Tibial artery (tissue), 4 donors: ENCODE results near the gene ELOB.

Experiments
- DNase-seq, 2 donors: peaks; one replicate each; pipeline ENCODE4 v3.0.0-alpha.2; 2019
- H3K27ac ChIP-seq, 2 donors: fragments of 200-600 bp; sonication (generic) in 1 of 2; 1 replicate in 1 of 2; 2 replicates in 1 of 2; pipeline ENCODE4 v1.5.1; 2018 to 2019; ENCODE audit warnings: mild to moderate bottlenecking in 1 of 2
- H3K27me3 ChIP-seq, 2 donors: fragments of 200-600 bp; sonication (generic) in 1 of 2; one replicate each; pipeline versions ENCODE4 v1.5.1 to v1.6.0; 2016 to 2019
- H3K36me3 ChIP-seq, 3 donors: fragments of 200-600 bp; sonication (generic) in 2 of 3; one replicate each; pipeline ENCODE4 v1.5.1; 2016 to 2019; ENCODE audit warnings: mild to moderate bottlenecking in 2 of 3
- H3K4me1 ChIP-seq, 4 donors: fragments of 200-600 bp; sonication (generic) in 2 of 4; 1 replicate in 3 of 4; 2 replicates in 1 of 4; pipeline ENCODE4 v1.5.1; 2016 to 2019
- H3K4me3 ChIP-seq, 2 donors: fragments of 200-600 bp; sonication (generic) in 1 of 2; 1 replicate in 1 of 2; 2 replicates in 1 of 2; pipeline ENCODE4 v1.5.1; 2018 to 2019; ENCODE audit warnings: mild to moderate bottlenecking in 2 of 2
- H3K9me3 ChIP-seq, 3 donors: fragments of 200-600 bp; sonication (generic) in 1 of 3; one replicate each; pipeline ENCODE4 v1.5.1; 2016 to 2019
- intact Hi-C: fragments of 100-400 bp; cut with DNase I; formaldehyde crosslinking; loops from one replicate; pipeline ENCODE4 v1.15.0; 2023; ENCODE audit warnings: low total_unique reads
- TF ChIP-seq, protein P1 (sequence below), 2 experiments: fragments of 200-600 bp in 1 of 2; fragments of 450-650 bp in 1 of 2; IDR thresholded peaks; one replicate each; pipeline ENCODE4 v1.5.1; 2017 to 2019; ENCODE audit warnings: antibody characterized with exemption in 2 of 2, mild to moderate bottlenecking in 1 of 2, moderate library complexity in 1 of 2

The ELOB gene

DNA sequence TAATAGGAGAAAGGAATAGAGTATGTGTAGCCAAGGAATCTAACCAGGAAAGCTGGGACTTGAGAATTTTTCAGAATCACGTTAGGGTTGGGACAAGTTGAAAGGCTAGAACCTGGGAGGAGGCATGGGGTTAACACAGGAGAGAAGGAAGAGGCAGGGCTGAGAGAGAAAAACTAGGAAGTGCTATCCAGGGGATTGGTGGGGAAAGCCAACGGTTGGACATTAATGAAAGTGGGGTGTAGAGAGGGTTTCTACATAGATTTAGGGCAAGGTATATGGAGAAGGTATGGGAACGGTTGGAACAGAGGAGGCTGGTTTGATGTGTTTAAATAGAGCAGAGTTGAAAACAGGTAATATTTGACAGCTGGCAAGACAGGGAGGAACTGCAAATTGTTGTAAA is 21.9 kb downstream of the ELOB start:
- Histone ChIP-seq H3K27me3 (no peaks in the 10 kb centered on the region), H3K27ac (no peak overlapping the region), H3K36me3 (peaks cover 30 to 42% (median 31%) of the 10 kb centered on the region in 3 donors), H3K4me1 (peaks cover 0 to 52% (median 37%) of the 10 kb centered on the region in 4 donors), H3K4me3 (peak overlapping the region; percentile 84 to 90), H3K9me3 (no peaks in the 10 kb centered on the region)
- DNase-seq, result no peak
- intact Hi-C loops, result no loop called here
- TF ChIP-seq, protein P1, sequence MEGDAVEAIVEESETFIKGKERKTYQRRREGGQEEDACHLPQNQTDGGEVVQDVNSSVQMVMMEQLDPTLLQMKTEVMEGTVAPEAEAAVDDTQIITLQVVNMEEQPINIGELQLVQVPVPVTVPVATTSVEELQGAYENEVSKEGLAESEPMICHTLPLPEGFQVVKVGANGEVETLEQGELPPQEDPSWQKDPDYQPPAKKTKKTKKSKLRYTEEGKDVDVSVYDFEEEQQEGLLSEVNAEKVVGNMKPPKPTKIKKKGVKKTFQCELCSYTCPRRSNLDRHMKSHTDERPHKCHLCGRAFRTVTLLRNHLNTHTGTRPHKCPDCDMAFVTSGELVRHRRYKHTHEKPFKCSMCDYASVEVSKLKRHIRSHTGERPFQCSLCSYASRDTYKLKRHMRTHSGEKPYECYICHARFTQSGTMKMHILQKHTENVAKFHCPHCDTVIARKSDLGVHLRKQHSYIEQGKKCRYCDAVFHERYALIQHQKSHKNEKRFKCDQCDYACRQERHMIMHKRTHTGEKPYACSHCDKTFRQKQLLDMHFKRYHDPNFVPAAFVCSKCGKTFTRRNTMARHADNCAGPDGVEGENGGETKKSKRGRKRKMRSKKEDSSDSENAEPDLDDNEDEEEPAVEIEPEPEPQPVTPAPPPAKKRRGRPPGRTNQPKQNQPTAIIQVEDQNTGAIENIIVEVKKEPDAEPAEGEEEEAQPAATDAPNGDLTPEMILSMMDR (IDR thresholded peaks at IDR 0.05), result no peak

DNA sequence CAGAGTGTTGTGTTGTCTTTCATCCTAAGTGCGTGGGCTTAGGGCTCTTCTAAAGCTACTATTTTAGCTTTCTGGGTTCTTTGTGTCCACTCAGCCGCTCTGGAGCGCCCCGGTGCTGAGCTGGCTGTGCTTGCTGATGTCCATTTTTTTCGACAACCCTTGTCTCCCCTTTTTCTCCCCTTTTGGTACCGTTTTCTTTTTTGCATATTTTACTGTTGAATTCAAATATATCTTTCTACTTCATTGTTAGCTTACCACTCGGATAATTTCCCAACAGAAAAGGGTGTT is 23.4 kb downstream of the ELOB start:
- H3K36me3 ChIP-seq, result peaks cover 15 to 28% (median 16%) of the 10 kb centered on the region in 3 donors
- no peaks in the 10 kb centered on the region for H3K27me3 ChIP-seq
- H3K4me3 ChIP-seq, result peak overlapping the region; percentile 84 to 90
- intact Hi-C loops, result loop anchor here (2.0 kb wide), 1 partner anchor 23 kb away; the partner anchor contains the start of gene ELOB
- H3K27ac ChIP-seq, result peak overlapping the region; percentile 89 to 100
- TF ChIP-seq, protein P1 (IDR thresholded peaks at IDR 0.05), result no peak
- no peak for DNase-seq
- H3K9me3 ChIP-seq, result no peaks in the 10 kb centered on the region
- H3K4me1 ChIP-seq, result peaks cover 0 to 52% (median 37%) of the 10 kb centered on the region in 4 donors

DNA sequence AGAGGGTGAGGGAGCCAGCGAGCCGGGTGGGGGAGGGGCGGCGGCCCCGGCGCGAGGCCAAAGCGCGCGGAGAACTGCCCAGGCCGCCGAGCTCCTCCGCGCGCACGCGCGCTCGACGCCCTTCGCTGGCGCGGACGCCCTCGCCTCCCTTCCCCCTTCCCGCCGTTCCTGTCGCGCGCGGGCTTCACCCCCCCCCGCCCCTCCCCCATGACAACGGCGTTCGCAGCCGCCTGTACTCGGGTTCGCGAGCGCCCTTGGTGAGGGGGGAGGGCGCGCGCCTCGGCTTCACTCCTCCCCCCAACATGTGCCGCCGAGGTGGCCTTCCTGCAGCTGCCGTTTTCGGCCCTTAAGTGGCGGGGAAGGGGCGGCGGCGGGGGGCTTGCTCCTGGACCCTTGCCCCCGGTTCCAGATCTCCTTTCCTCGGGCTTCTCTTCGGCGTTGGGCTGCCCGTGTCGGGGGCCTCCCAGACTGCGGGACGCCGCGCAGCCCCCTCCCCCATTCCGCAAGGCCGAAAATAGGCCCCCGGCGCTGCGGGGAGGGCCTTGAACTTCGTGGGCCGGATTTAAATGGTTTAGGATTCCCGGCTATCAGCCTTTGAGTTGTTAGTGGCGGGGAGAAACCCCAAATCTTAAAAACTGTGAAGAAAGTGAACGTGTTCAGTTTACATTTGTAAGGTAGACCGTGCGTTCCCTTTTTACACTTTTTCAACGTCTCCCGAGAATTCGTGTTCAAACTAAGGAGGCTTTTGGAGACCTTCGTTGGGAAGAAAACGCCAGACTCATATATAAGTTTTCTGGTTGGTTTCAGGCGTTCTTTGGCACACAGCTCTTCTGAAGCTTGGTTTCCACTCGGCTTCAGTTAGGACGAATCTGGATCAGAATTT is 24.0 kb downstream of the ELOB start:
- H3K27ac ChIP-seq, result peak overlapping the region; percentile 89 to 100
- no peaks in the 10 kb centered on the region for H3K27me3 ChIP-seq
- intact Hi-C loops, result loop anchor here (2.0 kb wide), 1 partner anchor 24 kb away; the partner anchor contains the start of gene ELOB
- peaks cover 0 to 52% (median 37%) of the 10 kb centered on the region in 4 donors for H3K4me1 ChIP-seq
- DNase-seq, result peak; percentile 65 to 91
- no peaks in the 10 kb centered on the region for H3K9me3 ChIP-seq
- H3K4me3 ChIP-seq, result peak overlapping the region; percentile 84 to 90
- TF ChIP-seq, protein P1 (IDR thresholded peaks at IDR 0.05), result no peak
- peaks cover 9 to 22% (median 10%) of the 10 kb centered on the region in 3 donors for H3K36me3 ChIP-seq

DNA sequence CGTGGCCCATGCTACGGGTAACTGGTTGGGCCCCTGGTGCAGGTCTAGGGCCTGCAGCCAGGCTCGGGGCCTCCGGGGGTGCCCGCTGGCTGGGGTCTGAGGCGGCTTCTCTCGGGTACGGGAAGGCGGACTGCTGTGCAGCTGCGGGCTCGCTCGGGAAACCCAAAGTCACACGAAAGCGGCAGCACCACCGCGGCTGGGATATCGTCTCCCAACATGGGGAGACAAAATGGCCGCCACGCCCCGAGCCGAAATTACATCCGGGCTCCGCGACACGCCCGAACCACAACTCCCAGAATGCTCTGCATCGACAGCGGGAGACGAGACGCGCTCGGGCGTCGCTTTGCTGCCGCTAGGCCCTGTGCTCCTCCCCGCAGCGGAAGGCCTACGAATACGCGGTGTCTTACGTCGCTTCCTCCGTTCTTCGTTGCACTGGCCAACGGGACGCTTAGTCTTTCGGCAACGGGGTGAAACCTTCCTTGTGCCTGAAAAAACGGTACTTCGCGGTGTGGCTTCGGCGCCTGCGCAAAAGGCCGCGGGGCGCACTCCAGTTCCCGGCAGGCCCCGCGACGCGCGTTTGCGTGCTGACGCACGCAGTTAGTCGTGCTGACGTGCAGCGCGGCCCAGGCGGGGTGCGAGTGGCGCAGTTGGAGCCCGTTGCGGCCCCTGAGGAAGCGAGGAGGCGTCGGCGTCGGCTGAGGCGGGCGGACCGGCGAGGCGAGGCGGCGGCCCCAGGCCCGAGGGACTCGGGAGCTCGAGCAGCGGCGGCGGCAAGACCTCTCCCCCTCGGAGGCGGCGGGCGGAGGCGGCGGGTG is 24.8 kb downstream of the ELOB start, which contains the start of gene SRRM2:
Gene SRRM2 (plus strand): TSS at position 604 of the 815 bp plus-strand sequence. CDS start 3,727 bp downstream, outside the sequence.
- H3K4me1 ChIP-seq, result peaks cover 0 to 45% (median 37%) of the 10 kb centered on the region in 4 donors
- peak within 1 kb of the TSS; percentile 89 to 100 for H3K27ac ChIP-seq
- H3K9me3 ChIP-seq, result no peaks in the 10 kb centered on the region
- peak within 1 kb of the TSS; percentile 84 to 90 for H3K4me3 ChIP-seq
- H3K36me3 ChIP-seq, result peaks cover under 1 to 13% (median 1%) of the 10 kb centered on the region in 3 donors
- no peaks in the 10 kb centered on the region for H3K27me3 ChIP-seq
- intact Hi-C loops, result loop anchor here (2.0 kb wide), 1 partner anchor 25 kb away; the partner anchor contains the start of gene ELOB
- DNase-seq, result peak; percentile 93 to 97
- TF ChIP-seq, protein P1 (IDR thresholded peaks at IDR 0.05), result no peak

DNA sequence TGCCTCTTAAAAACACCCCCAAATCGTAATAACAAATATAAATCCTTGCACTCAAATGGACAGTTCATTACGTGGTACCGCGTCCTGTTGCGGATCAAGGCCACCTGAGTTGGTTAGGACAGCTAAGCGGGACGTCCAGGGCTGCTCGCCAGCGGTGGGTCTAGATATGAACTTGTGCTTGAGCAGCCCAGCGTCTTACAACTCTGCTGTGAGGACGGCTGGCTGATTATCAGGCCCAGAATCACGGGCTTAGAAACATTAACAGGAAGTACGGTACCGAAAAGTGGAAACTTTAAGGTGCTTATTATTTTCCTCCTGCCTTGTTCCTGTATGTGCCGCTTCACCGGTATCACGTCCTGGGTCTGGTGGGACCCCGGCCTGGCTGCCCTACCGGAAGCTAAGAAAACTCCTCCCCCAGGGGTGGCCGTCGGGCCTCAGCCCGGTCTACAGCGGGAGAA is 25.5 kb downstream of the ELOB start:
- TF ChIP-seq, protein P1 (IDR thresholded peaks at IDR 0.05), result no peak
- peaks cover 0 to 7% (median 0%) of the 10 kb centered on the region in 3 donors for H3K36me3 ChIP-seq
- H3K27me3 ChIP-seq, result no peaks in the 10 kb centered on the region
- intact Hi-C loops, result loop anchor here (2.0 kb wide), 1 partner anchor 25 kb away; the partner anchor contains the start of gene ELOB
- peak overlapping the region; percentile 89 to 100 for H3K27ac ChIP-seq
- no peak for DNase-seq
- H3K4me3 ChIP-seq, result peak overlapping the region; percentile 84 to 90
- H3K4me1 ChIP-seq, result peaks cover 0 to 39% (median 33%) of the 10 kb centered on the region in 4 donors
- no peaks in the 10 kb centered on the region for H3K9me3 ChIP-seq
